ENCODE data around the gene COQ5. TPM values are rescaled to one million over a fixed set of nuclear protein-coding genes. Genes with fewer than 3 reads are reported as not detected.
A peak's percentile ranks its signal among the peaks of the same experiment; 100 is the strongest.
"Not testable (repeated sequence)": the region's sequence is repeated elsewhere in the genome, so short reads cannot be mapped to it uniquely, and the experiment has no call there.

COQ5 gene
- total and polyA plus RNA-seq, 8 donors = 7.2 to 24.3 (median 12.9) TPM

GRCh38 chr12:120529641-120530417 lies 871 bp upstream of the COQ5 start:
- Histone ChIP-seq H3K4me3 (peak overlapping the region; percentile 53 to 71 (median 58)), H3K27me3 (no peaks in the 10 kb centered on the region), H3K27ac (peak overlapping the region; percentile 79 to 87 (median 83)), H3K36me3 (no peaks in the 10 kb centered on the region), H3K9me3 (no peaks in the 10 kb centered on the region), H3K4me1 (peaks cover 0 to 5% (median 4%) of the 10 kb centered on the region in 3 donors)
- intact Hi-C loops (cut with DNase I) = no loop called here
- TF ChIP-seq CTCF (IDR thresholded peaks at IDR 0.05) = no peak
- ATAC-seq = peak; percentile 45 to 68 (median 60)
- WGBS, 2 donors = 28 to 29% methylated on average over 19 of the region's 19 CpGs
- DNase-seq = peak in 1 of 6 donors; percentile 33
- FAIRE-seq = no peak

- no peak for TF ChIP-seq CTCF (IDR thresholded peaks at IDR 0.05)
- FAIRE-seq = no peak
Observed at GRCh38 chr12:120522568-120522967, 6.4 kb downstream of the COQ5 start.

GRCh38 chr12:120519324-120519723 lies 9.6 kb downstream of the COQ5 start:
- ATAC-seq; H3K4me3 ChIP-seq; H3K9me3 ChIP-seq; intact Hi-C loops (cut with DNase I); H3K4me1 ChIP-seq; H3K27ac ChIP-seq; DNase-seq; H3K27me3 ChIP-seq; FAIRE-seq: not testable (repeated sequence)
- 98 to 99% methylated on average over 8 of the region's 8 CpGs for WGBS, 2 donors
- peaks cover 0 to 16% (median 0%) of the 10 kb centered on the region in 3 donors for H3K36me3 ChIP-seq

More at GRCh38 chr12:120522568-120522967, 6.4 kb downstream of the COQ5 start:
- ATAC-seq (no peak), DNase-seq (no peak)
- no peak overlapping the region for H3K4me3 ChIP-seq
- 83% methylated on average over 9 of the region's 9 CpGs for WGBS, 2 donors
- H3K4me1 ChIP-seq = no peaks in the 10 kb centered on the region
- H3K27me3 ChIP-seq = no peaks in the 10 kb centered on the region
- H3K9me3 ChIP-seq = no peaks in the 10 kb centered on the region
- H3K27ac ChIP-seq = no peak overlapping the region
- intact Hi-C loops (cut with DNase I) = no loop called here
- no peaks in the 10 kb centered on the region for H3K36me3 ChIP-seq

- H3K36me3 ChIP-seq = peaks cover 0 to 16% (median 0%) of the 10 kb centered on the region in 3 donors
- H3K4me3 ChIP-seq = no peak overlapping the region
- intact Hi-C loops (cut with DNase I) = no loop called here
- FAIRE-seq (no peak), ATAC-seq (no peak), DNase-seq (no peak)
- TF ChIP-seq CTCF (IDR thresholded peaks at IDR 0.05) = no peak
- WGBS, 2 donors = 96 to 100% methylated on average over 2 of the region's 2 CpGs
- H3K4me1 ChIP-seq = no peaks in the 10 kb centered on the region
- H3K27me3 ChIP-seq = no peaks in the 10 kb centered on the region
- H3K27ac ChIP-seq = no peak overlapping the region
- no peaks in the 10 kb centered on the region for H3K9me3 ChIP-seq
Observed at GRCh38 chr12:120515496-120515895, 13.5 kb downstream of the COQ5 start.

- Histone ChIP-seq H3K36me3 (peaks cover 0 to 28% (median 5%) of the 10 kb centered on the region in 3 donors), H3K27ac (no peak overlapping the region), H3K27me3 (no peaks in the 10 kb centered on the region), H3K4me3 (no peak overlapping the region), H3K4me1 (no peaks in the 10 kb centered on the region), H3K9me3 (no peaks in the 10 kb centered on the region)
- 86 to 92% methylated on average over 7 of the region's 7 CpGs for WGBS, 2 donors
- FAIRE-seq = no peak
- intact Hi-C loops (cut with DNase I) = no loop called here
- TF ChIP-seq CTCF (IDR thresholded peaks at IDR 0.05) = no peak
- DNase-seq = no peak
- ATAC-seq = no peak
Observed at GRCh38 chr12:120514002-120514401, 15.0 kb downstream of the COQ5 start.
